SK-N-SH (cell line): ENCODE results near the gene CDH4. TPM values are rescaled to one million over a fixed set of nuclear protein-coding genes. Genes with fewer than 3 reads are reported as not detected.

ENCODE experiments used
- CTCF ChIA-PET: fragments of 300-600, 350-600 bp; formaldehyde crosslinking; extraction: SDS; loops from one replicate; lab custom pipeline; 2021; lab: Yijun Ruan, JAX
- POLR2A ChIA-PET: fragments of 350-600 bp; sonication (Branson Sonifier 250); formaldehyde crosslinking; extraction: SDS; loops from one replicate; lab custom pipeline; 2020; ENCODE audit warnings: antibody characterized with exemption, inconsistent platforms; lab: Yijun Ruan, JAX
- DNase-seq: peaks from one replicate; pipeline ENCODE4 v3.0.0; 2012
- H2AFZ ChIP-seq: fragments of 200-600 bp; sonication (generic); 2 replicates; pipeline ENCODE4 v1.8.1; 2016; ENCODE audit warnings: antibody characterized with exemption, mild to moderate bottlenecking, low read depth
- H3F3A ChIP-seq: fragments of 200-600 bp; sonication (generic); replicated peaks from 2 replicates; pipeline ENCODE3; 2016; ENCODE audit warnings: antibody characterized with exemption, mild to moderate bottlenecking; ENCODE audit not compliant: insufficient read depth
- H3K27ac ChIP-seq, 2 experiments: fragments of 200-500 bp in 1 of 2; fragments of 200-600 bp in 1 of 2; sonication (Bioruptor generic) in 1 of 2; sonication (generic), shearing (Covaris generic) in 1 of 2; 2 replicates each; pipeline versions ENCODE4 v1.5.1 to v1.6.1; 2014 to 2016; ENCODE audit warnings: low read depth in 2 of 2, inconsistent platforms in 1 of 2, low read length in 1 of 2, mild to moderate bottlenecking in 1 of 2, mixed read lengths in 1 of 2
- H3K27me3 ChIP-seq: fragments of 200-600 bp; sonication (generic), shearing (Covaris generic); 2 replicates; pipeline ENCODE4 v1.6.1; 2016; ENCODE audit warnings: mixed run types; ENCODE audit not compliant: insufficient read depth
- H3K36me3 ChIP-seq, 2 experiments: fragments of 200-500 bp in 1 of 2; fragments of 200-600 bp in 1 of 2; sonication (Bioruptor generic) in 1 of 2; sonication (generic) in 1 of 2; replicated peaks in 1 of 2; 2 replicates each; pipeline versions ENCODE3 to v1.5.1; 2014 to 2016; ENCODE audit warnings: low read length in 1 of 2, mild to moderate bottlenecking in 1 of 2; ENCODE audit not compliant: insufficient read depth in 2 of 2, control insufficient read depth in 1 of 2
- H3K4me1 ChIP-seq, 2 experiments: fragments of 200-500 bp in 1 of 2; fragments of 200-600 bp in 1 of 2; sonication (Bioruptor generic) in 1 of 2; sonication (generic), shearing (Covaris generic) in 1 of 2; 2 replicates each; pipeline versions ENCODE4 v1.5.1 to v1.6.1; 2014 to 2016; ENCODE audit warnings: low read depth in 1 of 2, low read length in 1 of 2, mixed run types in 1 of 2; ENCODE audit not compliant: insufficient read depth in 2 of 2, control insufficient read depth in 1 of 2
- H3K4me2 ChIP-seq: fragments of 200-600 bp; sonication (generic), shearing (Covaris generic); 2 replicates; pipeline ENCODE4 v1.6.1; 2017; ENCODE audit warnings: mixed run types
- H3K4me3 ChIP-seq, 2 experiments: fragments of 200-500 bp in 1 of 2; fragments of 200-600 bp in 1 of 2; sonication (Bioruptor generic) in 1 of 2; sonication (generic), shearing (Covaris generic) in 1 of 2; 2 replicates each; pipeline versions ENCODE4 v1.5.1 to v1.8.1; 2014 to 2016; ENCODE audit warnings: low read depth in 2 of 2, inconsistent platforms in 1 of 2, low read length in 1 of 2, mild to moderate bottlenecking in 1 of 2, mixed read lengths in 1 of 2, moderate library complexity in 1 of 2
- H3K79me2 ChIP-seq: fragments of 200-600 bp; sonication (generic); 2 replicates; pipeline ENCODE4 v1.8.1; 2017; ENCODE audit warnings: mild to moderate bottlenecking; ENCODE audit not compliant: insufficient read depth
- H3K9ac ChIP-seq: fragments of 200-600 bp; sonication (generic); 2 replicates; pipeline ENCODE4 v1.6.1; 2017; ENCODE audit warnings: mixed run types
- H3K9me2 ChIP-seq: fragments of 200-600 bp; sonication (generic); 2 replicates; pipeline ENCODE4 v1.6.1; 2017; ENCODE audit warnings: mixed run types
- H3K9me3 ChIP-seq: fragments of 200-600 bp; sonication (generic); 2 replicates; pipeline ENCODE4 v1.6.1; 2017; ENCODE audit warnings: mixed run types, mild to moderate bottlenecking, moderate library complexity
- H4K20me1 ChIP-seq: fragments of 200-600 bp; sonication (generic); 2 replicates; pipeline ENCODE4 v1.6.1; 2017; ENCODE audit warnings: mild to moderate bottlenecking, mixed run types; ENCODE audit not compliant: insufficient read depth
- CHD2 ChIP-seq: fragments of 150-350 bp; IDR thresholded peaks from 2 replicates; pipeline ENCODE4 v1.6.1; 2018; ENCODE audit warnings: low read length; ENCODE audit not compliant: partially characterized antibody
- EZH2phosphoT487 ChIP-seq: fragments of 200-600 bp; sonication (generic); IDR thresholded peaks from 2 replicates; pipeline ENCODE4 v1.6.1; 2017; ENCODE audit warnings: low read depth, mixed run types, mild to moderate bottlenecking, antibody characterized with exemption, moderate library complexity, borderline replicate concordance
- FOSL2 ChIP-seq: IDR thresholded peaks from 2 replicates; pipeline ENCODE4 v1.4.0; 2012; ENCODE audit warnings: low read depth, mild to moderate bottlenecking, moderate library complexity, borderline replicate concordance
- FOXM1 ChIP-seq: IDR thresholded peaks from 2 replicates; pipeline ENCODE4 v1.4.0; 2012; ENCODE audit warnings: low read depth, mild to moderate bottlenecking
- GABPA ChIP-seq: IDR thresholded peaks from 2 replicates; pipeline ENCODE4 v1.4.0; 2012; ENCODE audit warnings: low read depth, mild to moderate bottlenecking
- MAX ChIP-seq: IDR thresholded peaks from 2 replicates; pipeline ENCODE4 v1.4.0; 2012; ENCODE audit warnings: low read depth
- MXI1 ChIP-seq: IDR thresholded peaks from 2 replicates; pipeline ENCODE4 v1.6.1; 2012; ENCODE audit warnings: mild to moderate bottlenecking, low read depth, low read length, improper control_type of control experiment
- PBX3 ChIP-seq: IDR thresholded peaks from 2 replicates; pipeline ENCODE4; 2012
- POLR2AphosphoS5 ChIP-seq: IDR thresholded peaks from 2 replicates; pipeline ENCODE4 v1.6.1; 2012; ENCODE audit warnings: low read depth, low read length
- RCOR1 ChIP-seq: fragments of 150-350 bp; IDR thresholded peaks from 2 replicates; pipeline ENCODE4 v1.6.1; 2017; ENCODE audit warnings: antibody characterized with exemption, low read length
- RFX5 ChIP-seq: IDR thresholded peaks from 2 replicates; pipeline ENCODE4 v1.6.1; 2012; ENCODE audit warnings: mild to moderate bottlenecking, improper control_type of control experiment, low read length
- SIN3A ChIP-seq: IDR thresholded peaks from 2 replicates; pipeline ENCODE4 v1.6.1; 2012; ENCODE audit warnings: low read depth, mild to moderate bottlenecking, low read length, moderate library complexity, borderline replicate concordance
- SMC3 ChIP-seq: IDR thresholded peaks from 2 replicates; pipeline ENCODE4 v1.6.1; 2012; ENCODE audit warnings: low read depth, low read length, improper control_type of control experiment
- TCF12 ChIP-seq: IDR thresholded peaks from 2 replicates; pipeline ENCODE4 v1.4.0; 2012
- TEAD4 ChIP-seq: IDR thresholded peaks from 2 replicates; pipeline ENCODE4 v1.4.0; 2012; ENCODE audit warnings: mild to moderate bottlenecking, borderline replicate concordance; ENCODE audit not compliant: insufficient read depth
- ZBTB33 ChIP-seq: IDR thresholded peaks from 2 replicates; pipeline ENCODE4 v1.4.0; 2012; ENCODE audit warnings: low read depth, borderline replicate concordance
- WGBS: methylation state at CpG from one replicate; pipeline ENCODE4 v1.1.6; 2017; ENCODE audit warnings: low lambda C conversion rate; 5-methylcytosine and 5-hydroxymethylcytosine counted together
- polyA plus RNA-seq, 3 experiments: library from polyadenylated mRNA; depleted of rRNA; stranded (reverse); fragments of >200 nt; gene quantifications; 2 replicates each; pipeline ENCODE4 v1.2.3, GENCODE V29; 2012

CDH4 gene
- polyA plus RNA-seq, 1 of the 3 experiments (the other 2 are of a cell fraction): not detected

- DNase-seq: no peak
- Histone ChIP-seq H3K27me3 (no peaks in the 10 kb centered on the region), H3F3A (no peaks in the 10 kb centered on the region), H3K36me3 (no peaks in the 10 kb centered on the region), H3K4me3 (no peak overlapping the region), H3K27ac (no peak overlapping the region), H4K20me1 (no peaks in the 10 kb centered on the region), H3K9me2 (no peaks in the 10 kb centered on the region), H3K9me3 (no peaks in the 10 kb centered on the region), H3K79me2 (no peaks in the 10 kb centered on the region), H3K9ac (no peak overlapping the region), H3K4me1 (peaks cover 0 to 4% of the 10 kb centered on the region in 2 experiments; a peak in 1 of 4 replicates), H2AFZ (no peak overlapping the region), H3K4me2 (no peak overlapping the region)
- 35% methylated on average over 13 of the region's 16 CpGs for WGBS
- ChIA-PET POLR2A (no interaction called here), CTCF (no interaction called here)
- no peak for TF ChIP-seq FOXM1
- no peak for TF ChIP-seq SIN3A
- TF ChIP-seq ZBTB33: no peak
- TF ChIP-seq POLR2AphosphoS5: no peak
- TF ChIP-seq RFX5: no peak
- TF ChIP-seq TEAD4: no peak
- no peak for TF ChIP-seq MAX
- no peak for TF ChIP-seq GABPA
- TF ChIP-seq SMC3: no peak
- no peak for TF ChIP-seq RCOR1
- no peak for TF ChIP-seq CHD2
- no peak for TF ChIP-seq FOSL2
- TF ChIP-seq PBX3: no peak
- no peak for TF ChIP-seq TCF12
- TF ChIP-seq EZH2phosphoT487: no peak
- no peak for TF ChIP-seq MXI1
Measured at GRCh38 chr20:61580958-61581824, 329.1 kb downstream of the CDH4 start.
